ENCODE measurements around the gene ELAPOR2. TPM values are rescaled to one million over a fixed set of nuclear protein-coding genes. Genes with fewer than 3 reads are reported as not detected.
A peak's percentile ranks its signal among the peaks of the same experiment; 100 is the strongest.

ELAPOR2 gene
- total RNA-seq, 3 donors from 2014 or later (not counting 1 experiment from before 2014, with no cell fraction given) = 4.2 to 8.6 (median 6.2) TPM

DNA sequence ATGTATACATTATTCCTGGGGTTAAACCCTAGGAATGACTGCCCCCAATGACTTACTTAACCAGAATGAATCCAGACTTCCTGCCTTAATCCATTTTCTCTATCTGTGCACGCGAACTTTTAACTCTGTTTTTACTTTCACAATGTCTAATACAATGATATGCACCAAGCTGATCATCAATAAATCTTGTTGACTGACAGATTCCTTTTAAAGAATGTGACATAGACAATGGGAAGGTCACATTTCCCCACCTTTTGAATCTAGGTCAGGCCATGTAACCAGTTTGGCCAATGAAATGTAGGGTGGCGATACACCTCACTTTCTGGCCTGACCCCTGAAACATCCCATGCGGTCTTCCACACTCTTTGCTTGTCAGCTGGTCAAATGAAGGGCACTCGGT lies 23.2 kb upstream of the ELAPOR2 start:
- no peaks in the 10 kb centered on the region for H3K36me3 ChIP-seq (ENCODE audit: control insufficient read depth, insufficient read depth, low read length)
- Mint-ChIP-seq H3K4me3 (no peak overlapping the region), H3K27ac (no peak overlapping the region), H3K27me3 (ENCODE audit: low read depth in 2 of 2) (peaks cover 0 to 9% of the 10 kb centered on the region in 2 donors), H3K9me3 (no peaks in the 10 kb centered on the region), H3K4me1 (no peaks in the 10 kb centered on the region), H3K36me3 (no peaks in the 10 kb centered on the region)
- H3K4me3 ChIP-seq (ENCODE audit: low read length) = no peak overlapping the region
- no peaks in the 10 kb centered on the region for H3K4me1 ChIP-seq (ENCODE audit: control insufficient read depth, insufficient read depth, low read length)
- intact Hi-C loops (cut with micrococcal nuclease) = no loop called here
- ATAC-seq (no peak), DNase-seq (no peak)
- no peak overlapping the region for H3K27ac ChIP-seq (ENCODE audit: low read length)
- H3K27me3 ChIP-seq (ENCODE audit: control insufficient read depth, insufficient read depth, low read length) = no peaks in the 10 kb centered on the region
- TF ChIP-seq, protein P1, sequence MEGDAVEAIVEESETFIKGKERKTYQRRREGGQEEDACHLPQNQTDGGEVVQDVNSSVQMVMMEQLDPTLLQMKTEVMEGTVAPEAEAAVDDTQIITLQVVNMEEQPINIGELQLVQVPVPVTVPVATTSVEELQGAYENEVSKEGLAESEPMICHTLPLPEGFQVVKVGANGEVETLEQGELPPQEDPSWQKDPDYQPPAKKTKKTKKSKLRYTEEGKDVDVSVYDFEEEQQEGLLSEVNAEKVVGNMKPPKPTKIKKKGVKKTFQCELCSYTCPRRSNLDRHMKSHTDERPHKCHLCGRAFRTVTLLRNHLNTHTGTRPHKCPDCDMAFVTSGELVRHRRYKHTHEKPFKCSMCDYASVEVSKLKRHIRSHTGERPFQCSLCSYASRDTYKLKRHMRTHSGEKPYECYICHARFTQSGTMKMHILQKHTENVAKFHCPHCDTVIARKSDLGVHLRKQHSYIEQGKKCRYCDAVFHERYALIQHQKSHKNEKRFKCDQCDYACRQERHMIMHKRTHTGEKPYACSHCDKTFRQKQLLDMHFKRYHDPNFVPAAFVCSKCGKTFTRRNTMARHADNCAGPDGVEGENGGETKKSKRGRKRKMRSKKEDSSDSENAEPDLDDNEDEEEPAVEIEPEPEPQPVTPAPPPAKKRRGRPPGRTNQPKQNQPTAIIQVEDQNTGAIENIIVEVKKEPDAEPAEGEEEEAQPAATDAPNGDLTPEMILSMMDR (IDR thresholded peaks at IDR 0.05) = no peak
- no peaks in the 10 kb centered on the region for H3K9me3 ChIP-seq (ENCODE audit: control insufficient read depth, insufficient read depth, low read length)
- 92% methylated on average over 5 of the region's 5 CpGs for WGBS (ENCODE audit: insufficient coverage)

DNA sequence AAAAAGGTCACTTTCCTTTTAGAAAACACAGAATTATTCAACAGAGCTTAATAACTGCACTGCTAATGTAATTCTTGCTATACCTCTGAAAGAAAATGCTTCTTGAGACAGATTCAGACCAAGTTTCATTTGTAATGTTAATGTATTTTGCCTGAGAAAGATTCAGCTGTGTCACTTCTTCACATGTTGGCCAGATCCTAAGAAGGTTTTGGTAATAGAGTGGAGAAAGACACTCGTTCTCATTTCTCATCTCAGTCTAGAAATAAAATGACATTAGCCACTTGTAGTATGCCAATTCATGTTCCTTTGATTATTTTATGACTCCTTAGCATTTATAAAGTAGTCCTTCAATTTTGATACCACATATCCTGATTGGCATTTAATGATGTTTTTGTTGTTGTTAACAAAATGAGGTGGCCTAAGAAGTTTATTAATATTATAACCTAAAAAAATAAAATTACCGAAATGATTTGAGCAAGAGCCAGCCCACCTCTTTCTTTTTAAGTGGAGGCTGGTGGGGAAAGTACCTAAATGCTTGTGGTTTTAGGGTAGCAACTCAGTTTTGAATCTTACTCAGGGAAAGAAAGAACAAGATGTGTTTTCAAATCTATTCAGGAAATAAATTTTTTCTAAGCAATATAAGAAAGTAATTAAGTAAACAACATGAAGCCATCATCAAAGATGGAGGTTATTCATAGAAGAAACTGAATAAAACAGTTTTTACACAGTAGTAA lies 16.4 kb upstream of the ELAPOR2 start:
- Mint-ChIP-seq H3K36me3 (no peaks in the 10 kb centered on the region), H3K4me3 (no peak overlapping the region), H3K4me1 (no peaks in the 10 kb centered on the region), H3K27me3 (ENCODE audit: low read depth in 2 of 2) (peaks cover 19 to 35% of the 10 kb centered on the region in 2 donors), H3K27ac (no peak overlapping the region), H3K9me3 (no peaks in the 10 kb centered on the region)
- H3K4me3 ChIP-seq (ENCODE audit: low read length) = no peak overlapping the region
- H3K27ac ChIP-seq (ENCODE audit: low read length) = no peak overlapping the region
- H3K9me3 ChIP-seq (ENCODE audit: control insufficient read depth, insufficient read depth, low read length) = no peaks in the 10 kb centered on the region
- no CpG with 5 or more reads among the region's 2 CpGs for WGBS (ENCODE audit: insufficient coverage)
- no peaks in the 10 kb centered on the region for H3K36me3 ChIP-seq (ENCODE audit: control insufficient read depth, insufficient read depth, low read length)
- TF ChIP-seq, protein P1 (IDR thresholded peaks at IDR 0.05) = no peak
- ATAC-seq = no peak
- DNase-seq = peak in 1 of 2 donors; percentile 34
- intact Hi-C loops (cut with micrococcal nuclease) = no loop called here
- no peaks in the 10 kb centered on the region for H3K4me1 ChIP-seq (ENCODE audit: control insufficient read depth, insufficient read depth, low read length)
- H3K27me3 ChIP-seq (ENCODE audit: control insufficient read depth, insufficient read depth, low read length) = peaks cover 2% of the 10 kb centered on the region

DNA sequence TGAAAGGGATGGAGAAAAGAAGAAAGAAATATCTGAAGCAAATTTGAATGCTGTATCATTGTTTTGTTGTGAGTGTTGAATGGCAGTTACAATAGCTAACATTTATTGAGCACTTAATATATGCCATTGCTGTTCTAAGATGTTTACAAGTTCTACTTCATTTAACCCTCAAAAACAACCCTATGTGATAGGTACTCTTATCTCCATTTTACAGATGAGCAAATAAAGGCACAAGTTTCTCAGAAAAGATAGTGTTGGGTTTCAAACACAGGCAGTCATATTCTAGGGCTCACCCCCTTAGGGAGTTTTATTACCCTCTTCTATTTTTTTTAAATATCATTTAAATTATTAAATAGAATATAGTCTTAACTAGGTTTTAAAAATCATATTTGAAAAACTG lies 8.3 kb upstream of the ELAPOR2 start:
- TF ChIP-seq, protein P1 (IDR thresholded peaks at IDR 0.05) = no peak
- peaks cover 2% of the 10 kb centered on the region for H3K27me3 ChIP-seq (ENCODE audit: control insufficient read depth, insufficient read depth, low read length)
- H3K36me3 ChIP-seq (ENCODE audit: control insufficient read depth, insufficient read depth, low read length) = no peaks in the 10 kb centered on the region
- DNase-seq = no peak
- Mint-ChIP-seq H3K4me1 (no peaks in the 10 kb centered on the region), H3K27me3 (ENCODE audit: low read depth in 2 of 2) (peaks cover 25% of the 10 kb centered on the region in 2 donors), H3K27ac (no peak overlapping the region), H3K9me3 (no peaks in the 10 kb centered on the region), H3K36me3 (no peaks in the 10 kb centered on the region), H3K4me3 (no peak overlapping the region)
- intact Hi-C loops (cut with micrococcal nuclease) = no loop called here
- no peak overlapping the region for H3K4me3 ChIP-seq (ENCODE audit: low read length)
- no peak overlapping the region for H3K27ac ChIP-seq (ENCODE audit: low read length)
- no peaks in the 10 kb centered on the region for H3K4me1 ChIP-seq (ENCODE audit: control insufficient read depth, insufficient read depth, low read length)
- no peak for ATAC-seq
- H3K9me3 ChIP-seq (ENCODE audit: control insufficient read depth, insufficient read depth, low read length) = no peaks in the 10 kb centered on the region

DNA sequence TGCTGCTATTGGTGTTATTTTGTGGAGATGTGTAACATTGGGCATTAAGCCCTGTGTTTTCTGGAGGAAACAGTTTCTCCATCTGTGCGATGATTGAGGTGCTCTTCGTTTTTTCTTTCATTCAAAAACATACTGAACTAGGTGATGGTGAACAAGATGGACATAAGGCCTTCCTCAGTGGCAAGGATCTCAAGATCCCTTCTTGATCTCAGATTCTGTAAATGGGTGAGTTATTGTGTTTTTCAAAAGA lies 759 bp upstream of the ELAPOR2 start:
- no peak overlapping the region for H3K27ac ChIP-seq (ENCODE audit: low read length)
- Mint-ChIP-seq H3K27ac (peak overlapping the region in 1 of 2 donors; percentile 42), H3K9me3 (no peaks in the 10 kb centered on the region), H3K27me3 (ENCODE audit: low read depth in 2 of 2) (peaks cover 10 to 13% of the 10 kb centered on the region in 2 donors), H3K4me1 (peaks cover 13 to 20% of the 10 kb centered on the region in 2 donors), H3K36me3 (no peaks in the 10 kb centered on the region), H3K4me3 (peak overlapping the region; percentile 70)
- intact Hi-C loops (cut with micrococcal nuclease) = no loop called here
- TF ChIP-seq, protein P1 (IDR thresholded peaks at IDR 0.05) = no peak
- no peaks in the 10 kb centered on the region for H3K36me3 ChIP-seq (ENCODE audit: control insufficient read depth, insufficient read depth, low read length)
- ATAC-seq (no peak), DNase-seq (no peak)
- no CpG with 5 or more reads among the region's 2 CpGs for WGBS (ENCODE audit: insufficient coverage)
- peaks cover 9% of the 10 kb centered on the region for H3K27me3 ChIP-seq (ENCODE audit: control insufficient read depth, insufficient read depth, low read length)
- peak overlapping the region; percentile 49 for H3K4me3 ChIP-seq (ENCODE audit: low read length)
- H3K9me3 ChIP-seq (ENCODE audit: control insufficient read depth, insufficient read depth, low read length) = no peaks in the 10 kb centered on the region
- peaks cover 11% of the 10 kb centered on the region for H3K4me1 ChIP-seq (ENCODE audit: control insufficient read depth, insufficient read depth, low read length)

All from natural killer cell (primary cell).